Uterus (tissue), 2 donors: ENCODE data around the gene ZNF384.

Source experiments
- POLR2A ChIP-seq, 2 donors: fragments of 450-650 bp; IDR thresholded peaks; one replicate each; pipeline ENCODE4 v1.6.1; 2016; ENCODE audit warnings: antibody characterized with exemption in 2 of 2, mild to moderate bottlenecking in 1 of 2, moderate library complexity in 1 of 2
- TF ChIP-seq, protein P1 (sequence below), 4 experiments: fragments of 200-600 bp in 2 of 4; fragments of 450-650 bp in 2 of 4; sonication (generic) in 2 of 4; IDR thresholded peaks; one replicate each; pipeline ENCODE4 v1.5.1; 2016 to 2019; ENCODE audit warnings: antibody characterized with exemption in 4 of 4, mild to moderate bottlenecking in 2 of 4, moderate library complexity in 1 of 4

DNA sequence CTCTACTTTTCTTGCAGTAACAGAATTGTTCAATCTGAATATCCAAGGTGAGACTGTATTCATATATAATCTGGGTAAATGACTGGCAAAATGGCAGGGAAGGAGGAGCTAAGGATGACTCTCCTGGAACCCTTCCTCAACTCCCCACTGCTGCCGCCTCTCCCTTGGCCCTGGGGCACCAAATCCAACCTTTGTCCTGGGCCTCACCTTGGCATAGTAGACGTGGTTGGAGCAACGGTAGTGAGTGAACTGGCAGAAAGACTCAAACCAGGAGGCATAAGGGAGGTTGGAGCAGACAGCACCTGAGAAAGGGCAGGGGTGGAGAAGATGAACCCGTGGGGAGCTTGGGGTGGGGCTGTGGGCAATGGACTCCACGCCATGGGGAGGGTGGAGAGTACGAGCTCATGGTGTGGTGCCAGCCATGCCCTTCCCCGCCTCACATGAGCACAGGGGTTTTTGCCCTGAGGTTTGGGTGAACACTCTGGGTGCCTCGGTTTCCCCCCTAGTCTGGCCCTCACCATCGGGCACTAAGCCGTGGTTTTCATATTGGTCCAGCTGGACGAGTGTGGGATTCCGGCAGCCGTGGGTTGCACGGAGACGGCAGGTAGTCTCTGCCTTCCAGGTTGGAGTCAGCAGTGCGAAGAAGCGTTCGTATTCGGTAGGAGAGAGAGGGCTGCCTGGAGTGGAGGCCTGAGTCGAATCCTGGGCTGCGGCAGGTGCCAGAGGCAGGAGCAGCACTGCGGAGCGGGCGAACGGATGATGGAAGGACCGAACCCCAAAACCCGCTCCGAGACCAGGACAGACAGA lies 42.7 kb downstream of the ZNF384 start:
- TF ChIP-seq, protein P1, sequence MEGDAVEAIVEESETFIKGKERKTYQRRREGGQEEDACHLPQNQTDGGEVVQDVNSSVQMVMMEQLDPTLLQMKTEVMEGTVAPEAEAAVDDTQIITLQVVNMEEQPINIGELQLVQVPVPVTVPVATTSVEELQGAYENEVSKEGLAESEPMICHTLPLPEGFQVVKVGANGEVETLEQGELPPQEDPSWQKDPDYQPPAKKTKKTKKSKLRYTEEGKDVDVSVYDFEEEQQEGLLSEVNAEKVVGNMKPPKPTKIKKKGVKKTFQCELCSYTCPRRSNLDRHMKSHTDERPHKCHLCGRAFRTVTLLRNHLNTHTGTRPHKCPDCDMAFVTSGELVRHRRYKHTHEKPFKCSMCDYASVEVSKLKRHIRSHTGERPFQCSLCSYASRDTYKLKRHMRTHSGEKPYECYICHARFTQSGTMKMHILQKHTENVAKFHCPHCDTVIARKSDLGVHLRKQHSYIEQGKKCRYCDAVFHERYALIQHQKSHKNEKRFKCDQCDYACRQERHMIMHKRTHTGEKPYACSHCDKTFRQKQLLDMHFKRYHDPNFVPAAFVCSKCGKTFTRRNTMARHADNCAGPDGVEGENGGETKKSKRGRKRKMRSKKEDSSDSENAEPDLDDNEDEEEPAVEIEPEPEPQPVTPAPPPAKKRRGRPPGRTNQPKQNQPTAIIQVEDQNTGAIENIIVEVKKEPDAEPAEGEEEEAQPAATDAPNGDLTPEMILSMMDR (IDR thresholded peaks at IDR 0.05), result no peak
- TF ChIP-seq POLR2A (IDR thresholded peaks at IDR 0.05), result no peak
